C1 segment of cervical spinal cord (tissue), 14 donors: ENCODE measurements around the gene LBX2.

ENCODE experiments used
- DNase-seq, 14 donors: peaks; one replicate each; lab custom pipeline; 2025; lab: John Stamatoyannopoulos, UW

LBX2 gene

DNA sequence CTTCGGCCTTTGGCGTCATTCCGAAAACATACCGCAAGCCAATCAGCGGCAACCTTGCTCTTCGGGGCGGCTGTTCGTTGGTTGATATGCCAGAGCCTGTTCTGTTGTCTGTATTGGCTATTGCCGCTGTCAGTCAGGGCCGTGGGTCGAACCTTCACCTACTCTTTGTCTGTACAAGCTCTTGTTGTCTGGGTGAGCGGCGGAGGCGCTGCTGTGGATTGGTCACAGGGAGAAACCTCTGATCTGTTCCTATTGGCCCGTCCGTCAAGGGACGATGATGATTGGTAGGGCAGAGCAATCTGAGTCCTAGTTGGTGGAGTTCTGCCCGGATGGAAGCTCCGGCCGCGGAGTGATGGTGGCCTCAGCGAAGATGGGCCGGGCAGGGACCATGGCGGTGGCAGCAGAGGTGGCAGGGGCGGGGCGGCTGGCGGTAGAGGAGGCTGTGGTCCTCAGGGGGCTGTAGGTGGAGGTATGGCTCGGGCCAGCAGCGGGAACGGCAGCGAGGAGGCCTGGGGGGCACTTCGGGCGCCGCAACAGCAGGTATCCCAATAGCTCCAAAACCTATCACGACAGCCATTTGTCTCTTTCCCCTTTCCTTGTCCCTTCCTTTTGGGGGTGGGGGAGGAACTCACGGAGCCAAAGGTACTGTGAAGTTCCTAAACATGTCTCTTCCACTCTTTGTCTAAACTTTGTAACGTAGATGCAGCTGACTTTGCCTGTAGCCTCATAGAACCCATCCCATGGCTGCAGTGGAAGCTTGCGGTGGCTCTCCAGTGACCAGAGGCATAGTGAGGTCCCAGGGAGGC lies 41.1 kb downstream of the LBX2 start, which contains the start of gene WBP1:
Gene WBP1, plus strand, starts transcription at position 307 of the 806 bp plus-strand sequence. Its CDS starts 165 bp downstream, at position 472.
- DNase-seq = peak; percentile 89 to 100 (median 99)

DNA sequence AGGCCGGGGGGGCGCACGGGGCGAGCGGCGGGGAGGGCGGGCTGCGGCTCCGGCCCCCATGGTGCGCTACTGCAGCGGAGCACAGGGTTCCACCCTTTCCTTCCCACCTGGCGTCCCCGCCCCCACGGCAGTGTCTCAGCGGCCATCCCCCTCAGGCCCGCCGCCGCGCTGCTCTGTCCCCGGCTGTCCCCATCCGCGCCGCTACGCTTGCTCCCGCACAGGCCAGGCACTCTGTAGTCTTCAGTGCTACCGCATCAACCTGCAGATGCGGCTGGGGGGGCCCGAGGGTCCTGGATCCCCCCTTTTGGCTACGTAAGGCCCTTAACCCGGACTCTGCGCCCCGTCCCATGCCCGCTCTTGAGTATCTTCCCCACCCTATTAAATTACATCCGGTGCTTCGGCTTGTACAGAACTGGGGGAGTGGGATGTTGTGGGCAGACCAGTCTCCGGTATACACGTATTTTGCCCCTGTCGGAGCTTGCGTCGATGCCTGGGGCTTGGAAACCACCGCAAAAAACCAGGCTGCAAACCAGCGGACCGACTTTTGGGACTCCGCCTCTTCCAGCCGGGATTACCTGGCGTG lies 41.8 kb downstream of the LBX2 start:
- DNase-seq = peak in 5 of 14 donors; percentile 63 to 80 (median 76)

DNA sequence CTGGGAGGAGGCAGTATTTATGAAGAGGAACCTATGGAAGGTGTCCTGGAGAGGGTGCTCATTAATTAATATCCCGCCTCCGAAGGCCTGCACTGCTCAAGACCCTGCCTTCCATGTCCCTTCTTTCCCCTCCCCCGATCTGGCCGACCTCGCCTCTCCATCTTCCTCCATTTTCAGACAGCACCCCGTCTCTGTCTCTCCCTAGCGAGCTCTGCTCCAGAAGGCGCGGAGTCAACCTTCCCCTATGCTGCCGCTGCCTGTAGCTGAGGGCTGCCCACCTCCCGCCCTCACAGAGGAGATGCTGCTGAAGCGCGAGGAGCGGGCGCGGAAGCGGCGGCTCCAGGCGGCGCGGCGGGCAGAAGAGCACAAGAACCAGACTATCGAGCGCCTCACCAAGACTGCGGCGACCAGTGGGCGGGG lies 42.3 kb downstream of the LBX2 start:
- DNase-seq = no peak

DNA sequence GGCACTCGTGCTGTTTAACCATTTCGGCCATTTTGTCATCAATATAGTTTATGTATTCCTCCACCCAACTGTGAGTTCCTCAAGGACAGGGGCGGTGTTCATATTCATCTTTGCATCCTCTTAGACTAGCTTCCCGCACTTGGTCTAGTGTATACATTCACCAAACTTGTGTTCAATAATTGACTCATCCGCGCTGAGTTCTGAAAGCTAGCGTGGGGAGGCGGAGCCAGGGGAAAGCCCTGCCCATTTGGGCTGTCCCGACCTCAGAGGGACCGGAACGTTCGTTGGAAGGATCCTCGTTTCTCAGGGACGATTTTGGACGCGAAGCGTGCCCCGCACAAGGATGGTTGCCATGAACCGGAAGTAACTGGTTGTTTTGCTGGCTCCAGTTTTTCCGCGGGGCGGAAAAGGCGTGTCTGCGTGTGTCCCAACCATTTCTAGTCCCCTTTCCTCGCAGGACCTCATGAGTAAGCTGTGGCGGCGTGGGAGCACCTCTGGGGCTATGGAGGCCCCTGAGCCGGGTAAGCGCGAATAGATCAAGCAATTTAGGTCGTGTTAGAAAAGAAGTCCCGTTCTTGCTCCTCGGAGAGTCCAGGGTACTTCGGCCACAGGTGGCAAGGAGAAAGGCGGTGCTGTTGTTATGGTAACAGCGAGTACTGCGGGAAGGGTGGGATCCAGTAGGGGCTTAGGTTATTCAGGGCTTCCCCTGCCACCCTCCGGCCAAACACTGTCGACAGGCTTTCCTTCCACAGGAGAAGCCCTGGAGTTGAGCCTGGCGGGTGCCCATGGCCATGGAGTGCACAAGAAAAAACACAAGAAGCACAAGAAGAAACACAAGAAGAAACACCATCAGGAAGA lies 44.5 kb downstream of the LBX2 start, which contains the start of gene INO80B:
Gene INO80B, plus strand, starts transcription at position 434 of the 858 bp plus-strand sequence. Its CDS starts 30 bp downstream, at position 464.
- peak; percentile 68 to 97 (median 94) for DNase-seq

DNA sequence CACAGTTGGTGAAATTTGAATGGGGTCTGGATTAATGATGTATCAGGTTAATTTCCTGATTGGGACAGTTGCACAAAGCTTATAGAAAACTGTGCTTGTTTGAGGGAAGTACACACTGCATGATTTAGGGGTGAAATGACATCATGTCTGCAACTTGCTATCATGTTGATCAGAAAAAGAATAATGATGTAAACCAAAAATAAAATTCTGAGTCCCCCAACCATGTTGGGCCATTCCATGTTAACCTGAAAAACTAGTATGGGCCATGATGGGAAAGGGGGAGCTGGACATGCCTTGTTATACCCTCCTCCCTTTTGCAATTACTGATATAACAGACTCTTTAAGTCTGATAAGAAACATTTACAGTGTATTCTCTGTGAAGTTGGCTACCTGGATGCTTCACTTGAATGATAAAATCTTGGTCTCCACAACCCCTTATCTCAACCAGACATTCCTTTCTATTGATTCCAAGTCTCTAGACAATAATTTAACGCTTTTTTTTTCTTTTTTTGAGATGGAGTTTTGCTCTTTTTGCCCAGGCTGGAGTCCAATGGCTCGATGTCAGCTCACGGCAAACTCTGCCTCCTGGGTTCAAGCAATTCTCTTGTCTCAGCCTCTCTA lies 48.7 kb downstream of the LBX2 start:
- DNase-seq = no peak

DNA sequence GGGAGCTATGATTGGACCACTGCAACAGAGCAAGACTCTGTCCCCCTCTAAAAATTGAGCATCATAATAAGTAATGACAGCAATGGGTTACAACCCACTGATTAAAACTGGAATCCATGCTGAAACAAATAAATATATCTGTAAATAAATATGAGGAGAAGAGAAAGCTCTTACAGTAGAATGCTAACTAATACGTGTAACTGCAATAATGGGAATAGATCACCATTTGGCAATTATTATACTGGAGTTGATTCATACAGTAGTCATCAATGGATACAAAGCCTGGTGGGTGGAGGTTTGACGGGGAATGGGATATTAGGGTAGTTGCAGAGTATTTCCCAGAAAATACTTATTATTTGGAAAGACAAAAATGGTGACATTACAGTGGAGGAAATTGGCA lies 50.6 kb downstream of the LBX2 start:
- no peak for DNase-seq
